OCI-LY3 (cell line): ENCODE data around the gene P2RX1.

Experiments used
- H2AFZ ChIP-seq: fragments of 200-600, 300-600 bp; shearing (Covaris generic); 2 replicates; pipeline ENCODE4 v1.6.0; 2014; ENCODE audit warnings: antibody characterized with exemption, low read depth, low read length
- H3K27ac ChIP-seq: fragments of 200-600, 300-600 bp; sonication (generic); 2 replicates; pipeline ENCODE4 v1.5.1; 2014; ENCODE audit warnings: mild to moderate bottlenecking, low read length, moderate library complexity, mixed read lengths
- H3K27me3 ChIP-seq: fragments of 200-600, 300-600 bp; sonication (generic); 2 replicates; pipeline ENCODE4 v1.6.1; 2014; ENCODE audit warnings: low read depth, low read length, mixed read lengths
- H3K36me3 ChIP-seq: fragments of 200-600, 300-600 bp; sonication (generic); replicated peaks from 2 replicates; pipeline ENCODE3; 2014; ENCODE audit warnings: low read depth, low read length, mixed read lengths
- H3K4me1 ChIP-seq: fragments of 300-600, 200-600 bp; sonication (generic); 2 replicates; pipeline ENCODE4 v1.6.1; 2014; ENCODE audit warnings: low read length, mixed read lengths
- H3K4me2 ChIP-seq: fragments of 200-600, 300-600 bp; sonication (generic); 2 replicates; pipeline ENCODE4 v1.6.1; 2014; ENCODE audit warnings: low read length, mixed read lengths
- H3K4me3 ChIP-seq: fragments of 300-600, 200-600 bp; sonication (generic); 2 replicates; pipeline ENCODE4 v1.5.1; 2014; ENCODE audit warnings: antibody characterized with exemption, mild to moderate bottlenecking, low read length, moderate library complexity
- H3K79me2 ChIP-seq: fragments of 300-600, 200-600 bp; shearing (Covaris generic); 2 replicates; pipeline ENCODE4 v1.6.1; 2014; ENCODE audit warnings: mild to moderate bottlenecking, low read length, mixed read lengths
- H3K9ac ChIP-seq: fragments of 300-600, 200-600 bp; shearing (Covaris generic); 2 replicates; pipeline ENCODE4 v1.6.0; 2014; ENCODE audit warnings: mild to moderate bottlenecking, low read length, moderate library complexity
- H3K9me3 ChIP-seq: fragments of 200-600, 300-600 bp; shearing (Covaris generic); 2 replicates; pipeline ENCODE4 v1.6.1; 2014; ENCODE audit warnings: low read length, mixed read lengths; ENCODE audit not compliant: insufficient read depth
- H4K20me1 ChIP-seq: fragments of 200-600, 300-600 bp; sonication (generic); 2 replicates; pipeline ENCODE4 v1.6.1; 2016; ENCODE audit warnings: low read length, mixed read lengths; ENCODE audit not compliant: insufficient read depth
- EZH2phosphoT487 ChIP-seq: fragments of 200-600 bp; shearing (Covaris generic); IDR thresholded peaks from 2 replicates; pipeline ENCODE4 v1.6.1; 2018; ENCODE audit warnings: antibody characterized with exemption, mixed run types, low read depth
- TF ChIP-seq, protein P1 (sequence below): fragments of 200-600, 300-600 bp; sonication (generic); IDR thresholded peaks from 2 replicates; pipeline ENCODE4 v1.5.1; 2014; ENCODE audit warnings: antibody characterized with exemption, low read length, low read depth

The P2RX1 gene

DNA sequence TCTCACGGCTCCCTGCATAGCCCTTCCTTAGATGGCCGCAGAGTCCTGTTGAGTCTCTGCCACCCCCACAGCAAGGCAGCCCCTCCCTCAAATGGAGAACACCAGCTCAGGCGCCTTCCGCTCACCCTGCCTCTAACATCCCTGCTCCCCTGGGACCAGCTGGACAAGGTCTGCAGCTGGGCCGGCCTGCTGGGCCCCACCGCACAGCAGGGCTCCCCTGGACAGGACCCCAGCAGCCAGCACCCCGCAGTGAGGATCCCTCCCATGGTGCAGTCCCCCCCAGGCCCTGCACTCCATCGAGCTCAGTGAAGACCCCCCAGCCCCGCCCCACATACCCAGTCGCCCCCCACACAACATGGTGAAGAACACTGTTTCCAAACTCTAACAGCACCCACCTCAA is 37.8 kb upstream of the P2RX1 start:
- H3K4me2 ChIP-seq, result no peak overlapping the region

DNA sequence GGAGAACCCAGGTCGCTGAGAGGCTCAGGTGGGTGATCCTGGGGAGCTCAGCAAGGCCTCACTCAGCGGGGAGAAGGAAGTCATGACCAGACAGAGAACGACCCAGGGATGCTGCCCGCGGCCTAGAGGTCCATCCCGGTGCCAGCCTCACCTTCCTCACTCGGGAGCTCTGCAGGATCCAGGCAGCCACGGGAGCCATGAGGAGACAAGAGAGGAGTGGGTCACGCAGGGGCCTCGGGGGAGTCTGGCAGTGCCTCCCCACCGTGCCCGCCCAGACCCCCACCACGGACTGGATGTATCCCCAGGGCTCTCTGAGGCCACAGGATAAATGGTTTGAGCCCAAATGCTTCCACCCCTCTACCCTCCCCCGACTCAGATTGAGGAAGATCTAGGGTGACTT is 37.3 kb upstream of the P2RX1 start:
- Histone ChIP-seq H3K4me1 (peaks cover 27% of the 10 kb centered on the region), H3K36me3 (peaks cover 3% of the 10 kb centered on the region), H2AFZ (no peak overlapping the region), H3K9me3 (no peaks in the 10 kb centered on the region), H3K79me2 (peaks cover 13% of the 10 kb centered on the region), H4K20me1 (peaks cover 19% of the 10 kb centered on the region), H3K27ac (no peak overlapping the region), H3K9ac (no peak overlapping the region), H3K4me3 (no peak overlapping the region), H3K4me2 (no peak overlapping the region), H3K27me3 (no peaks in the 10 kb centered on the region)
- TF ChIP-seq EZH2phosphoT487, result no peak
- TF ChIP-seq, protein P1, sequence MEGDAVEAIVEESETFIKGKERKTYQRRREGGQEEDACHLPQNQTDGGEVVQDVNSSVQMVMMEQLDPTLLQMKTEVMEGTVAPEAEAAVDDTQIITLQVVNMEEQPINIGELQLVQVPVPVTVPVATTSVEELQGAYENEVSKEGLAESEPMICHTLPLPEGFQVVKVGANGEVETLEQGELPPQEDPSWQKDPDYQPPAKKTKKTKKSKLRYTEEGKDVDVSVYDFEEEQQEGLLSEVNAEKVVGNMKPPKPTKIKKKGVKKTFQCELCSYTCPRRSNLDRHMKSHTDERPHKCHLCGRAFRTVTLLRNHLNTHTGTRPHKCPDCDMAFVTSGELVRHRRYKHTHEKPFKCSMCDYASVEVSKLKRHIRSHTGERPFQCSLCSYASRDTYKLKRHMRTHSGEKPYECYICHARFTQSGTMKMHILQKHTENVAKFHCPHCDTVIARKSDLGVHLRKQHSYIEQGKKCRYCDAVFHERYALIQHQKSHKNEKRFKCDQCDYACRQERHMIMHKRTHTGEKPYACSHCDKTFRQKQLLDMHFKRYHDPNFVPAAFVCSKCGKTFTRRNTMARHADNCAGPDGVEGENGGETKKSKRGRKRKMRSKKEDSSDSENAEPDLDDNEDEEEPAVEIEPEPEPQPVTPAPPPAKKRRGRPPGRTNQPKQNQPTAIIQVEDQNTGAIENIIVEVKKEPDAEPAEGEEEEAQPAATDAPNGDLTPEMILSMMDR, result no peak

More for the DNA sequence above, 37.8 kb upstream of the P2RX1 start:
- Histone ChIP-seq H3K36me3 (peaks cover 3% of the 10 kb centered on the region), H3K9me3 (no peaks in the 10 kb centered on the region), H3K27ac (no peak overlapping the region), H3K27me3 (no peaks in the 10 kb centered on the region), H2AFZ (no peak overlapping the region), H4K20me1 (peaks cover 21% of the 10 kb centered on the region), H3K79me2 (peaks cover 13% of the 10 kb centered on the region), H3K4me1 (peaks cover 27% of the 10 kb centered on the region), H3K9ac (no peak overlapping the region), H3K4me3 (no peak overlapping the region)
- TF ChIP-seq, protein P1, result no peak
- no peak for TF ChIP-seq EZH2phosphoT487

DNA sequence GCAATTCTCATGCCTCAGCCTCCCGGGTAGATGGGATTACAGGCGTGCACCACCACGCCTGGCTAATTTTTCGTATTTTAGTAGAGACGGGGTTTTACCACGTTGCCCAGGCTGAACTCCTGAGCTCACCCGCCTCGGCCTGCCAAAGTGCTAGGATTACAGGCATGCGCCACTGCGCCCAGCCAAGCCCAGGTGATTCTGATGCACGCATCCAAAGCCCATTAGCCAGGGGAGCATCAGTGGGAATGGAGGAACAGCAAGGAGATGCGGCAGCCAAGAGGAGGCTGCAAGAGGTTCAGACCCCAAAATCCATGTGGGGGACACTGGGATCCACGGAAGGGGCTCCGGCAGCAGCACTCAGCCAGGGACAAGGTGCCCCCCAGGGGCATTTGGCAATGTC is 35.9 kb upstream of the P2RX1 start:
- Histone ChIP-seq H4K20me1 (peaks cover 7% of the 10 kb centered on the region), H3K79me2 (peaks cover 8% of the 10 kb centered on the region; the same call in 1 of the 2 replicates), H2AFZ (no peak overlapping the region), H3K4me3 (no peak overlapping the region), H3K9me3 (no peaks in the 10 kb centered on the region), H3K27ac (no peak overlapping the region), H3K4me2 (no peak overlapping the region), H3K27me3 (no peaks in the 10 kb centered on the region), H3K9ac (no peak overlapping the region), H3K4me1 (peaks cover 20% of the 10 kb centered on the region), H3K36me3 (peaks cover 3% of the 10 kb centered on the region)
- TF ChIP-seq EZH2phosphoT487, result no peak
- TF ChIP-seq, protein P1, result no peak

DNA sequence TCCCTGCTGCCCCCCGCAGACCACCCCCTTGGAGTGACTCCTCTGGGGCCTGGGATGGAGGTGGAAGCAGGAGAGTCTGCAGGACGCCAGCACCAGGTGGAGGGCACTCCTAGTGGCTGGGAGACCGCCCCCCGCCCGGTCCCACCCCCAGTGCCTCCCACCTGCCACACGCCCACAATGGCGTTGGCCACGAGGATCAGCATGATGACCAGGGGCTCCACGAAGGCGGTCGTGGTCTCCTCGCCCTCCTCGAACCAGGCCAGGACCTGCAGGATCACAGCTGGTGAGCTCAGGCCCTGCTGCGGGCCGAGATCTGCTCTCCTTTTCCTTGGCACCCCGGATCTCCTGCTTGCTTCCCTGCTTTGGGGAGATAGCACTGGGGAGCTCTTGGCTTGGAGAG is 35.2 kb upstream of the P2RX1 start:
- peaks cover 6% of the 10 kb centered on the region for H3K36me3 ChIP-seq
- H3K9me3 ChIP-seq, result no peaks in the 10 kb centered on the region
- H3K4me1 ChIP-seq, result peaks cover 12% of the 10 kb centered on the region
- no peak overlapping the region for H3K27ac ChIP-seq
- H3K4me3 ChIP-seq, result no peak overlapping the region
- TF ChIP-seq, protein P1, result no peak
- no peak for TF ChIP-seq EZH2phosphoT487
- no peaks in the 10 kb centered on the region; the same call in 1 of the 2 replicates for H4K20me1 ChIP-seq
- H3K9ac ChIP-seq, result no peak overlapping the region
- 0 out of 2 replicates have a peak, but pooled peaks cover 4% of the 10 kb centered on the region for H3K79me2 ChIP-seq
- no peak overlapping the region for H3K4me2 ChIP-seq
- H3K27me3 ChIP-seq, result no peaks in the 10 kb centered on the region
- no peak overlapping the region for H2AFZ ChIP-seq
